ENCODE results near the gene MDFIC. TPM values are rescaled to one million over a fixed set of nuclear protein-coding genes. Genes with fewer than 3 reads are reported as not detected.

The MDFIC gene
- polyA plus RNA-seq, 1 donor (not counting 4 experiments of a cell fraction or from before 2014, with no cell fraction given), result 8.5 TPM

DNA sequence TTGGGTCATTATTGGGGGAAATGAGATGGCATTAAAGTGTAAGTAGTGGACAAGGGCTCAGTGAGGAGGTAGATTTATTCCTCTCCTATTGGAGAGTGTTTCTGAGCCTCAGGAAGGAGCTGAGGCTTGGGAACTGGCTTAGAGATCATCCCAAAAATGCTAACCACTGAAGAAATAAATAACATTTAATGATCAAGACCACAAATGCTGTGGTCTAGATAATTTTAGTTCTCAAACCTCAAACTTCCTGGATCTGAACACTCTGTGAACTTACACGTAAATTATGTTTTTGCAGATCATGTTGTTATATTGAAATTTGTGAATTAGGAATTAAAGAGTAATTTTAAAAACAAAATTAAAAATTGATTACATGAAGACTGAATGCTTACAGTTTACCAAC is 27.3 kb downstream of the MDFIC start:
- no peaks in the 10 kb centered on the region for H3K4me1 ChIP-seq (ENCODE audit: control insufficient read depth, extremely low read depth, insufficient read depth, low read length)
- dilution Hi-C loops (cut with MboI; ENCODE audit: extremely low pct_ligation_motif_present, low sequenced_read_pairs), result no loop called here
- no peaks in the 10 kb centered on the region for H3K27me3 ChIP-seq (ENCODE audit: control insufficient read depth, extremely low read depth, insufficient read depth, low read length)
- DNase-seq (ENCODE audit: low read depth, low spot score), result no peak
- H3K4me2 ChIP-seq (ENCODE audit: control insufficient read depth, extremely low read depth, insufficient read depth, low read depth, low read length), result no peak overlapping the region
- TF ChIP-seq, protein P1, sequence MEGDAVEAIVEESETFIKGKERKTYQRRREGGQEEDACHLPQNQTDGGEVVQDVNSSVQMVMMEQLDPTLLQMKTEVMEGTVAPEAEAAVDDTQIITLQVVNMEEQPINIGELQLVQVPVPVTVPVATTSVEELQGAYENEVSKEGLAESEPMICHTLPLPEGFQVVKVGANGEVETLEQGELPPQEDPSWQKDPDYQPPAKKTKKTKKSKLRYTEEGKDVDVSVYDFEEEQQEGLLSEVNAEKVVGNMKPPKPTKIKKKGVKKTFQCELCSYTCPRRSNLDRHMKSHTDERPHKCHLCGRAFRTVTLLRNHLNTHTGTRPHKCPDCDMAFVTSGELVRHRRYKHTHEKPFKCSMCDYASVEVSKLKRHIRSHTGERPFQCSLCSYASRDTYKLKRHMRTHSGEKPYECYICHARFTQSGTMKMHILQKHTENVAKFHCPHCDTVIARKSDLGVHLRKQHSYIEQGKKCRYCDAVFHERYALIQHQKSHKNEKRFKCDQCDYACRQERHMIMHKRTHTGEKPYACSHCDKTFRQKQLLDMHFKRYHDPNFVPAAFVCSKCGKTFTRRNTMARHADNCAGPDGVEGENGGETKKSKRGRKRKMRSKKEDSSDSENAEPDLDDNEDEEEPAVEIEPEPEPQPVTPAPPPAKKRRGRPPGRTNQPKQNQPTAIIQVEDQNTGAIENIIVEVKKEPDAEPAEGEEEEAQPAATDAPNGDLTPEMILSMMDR (optimal IDR thresholded peaks at IDR 0.05 in 1 of 3, IDR thresholded peaks at IDR 0.05 in 1 of 3, conservative IDR thresholded peaks at IDR 0.05 in 1 of 3; ENCODE audit: extremely low read depth in 1 of 3, insufficient read depth in 2 of 3, low read length in 3 of 3), result no peak
- no peak for TF ChIP-seq EZH2 (IDR thresholded peaks at IDR 0.05; ENCODE audit: low read length)
- H3K79me2 ChIP-seq (ENCODE audit: control insufficient read depth, insufficient read depth, low read length), result no peaks in the 10 kb centered on the region
- no peak overlapping the region for H3K27ac ChIP-seq (ENCODE audit: control insufficient read depth, insufficient read depth, low read length)
- H3K4me3 ChIP-seq (ENCODE audit: control insufficient read depth in 2 of 3, extremely low read depth in 1 of 3, insufficient read depth in 2 of 3, low read depth in 1 of 3, low read length in 3 of 3), result no peak overlapping the region
- H3K36me3 ChIP-seq (ENCODE audit: control insufficient read depth in 2 of 2, extremely low read depth in 1 of 2, insufficient read depth in 2 of 2, low read length in 2 of 2), result no peaks in the 10 kb centered on the region
- no peak overlapping the region for H2AFZ ChIP-seq (ENCODE audit: control insufficient read depth, low read length)
- FAIRE-seq, result no peak
- no peak overlapping the region for H3K9ac ChIP-seq (ENCODE audit: control insufficient read depth, extremely low read depth, insufficient read depth, low read length)
- H3K9me3 ChIP-seq (ENCODE audit: control insufficient read depth, low read depth, low read length), result no peaks in the 10 kb centered on the region
- H4K20me1 ChIP-seq (ENCODE audit: control insufficient read depth, extremely low read depth, insufficient read depth, low read length), result no peaks in the 10 kb centered on the region
- no peaks in the 10 kb centered on the region for H3K9me1 ChIP-seq (ENCODE audit: control insufficient read depth, extremely low read depth, insufficient read depth, low read length)

DNA sequence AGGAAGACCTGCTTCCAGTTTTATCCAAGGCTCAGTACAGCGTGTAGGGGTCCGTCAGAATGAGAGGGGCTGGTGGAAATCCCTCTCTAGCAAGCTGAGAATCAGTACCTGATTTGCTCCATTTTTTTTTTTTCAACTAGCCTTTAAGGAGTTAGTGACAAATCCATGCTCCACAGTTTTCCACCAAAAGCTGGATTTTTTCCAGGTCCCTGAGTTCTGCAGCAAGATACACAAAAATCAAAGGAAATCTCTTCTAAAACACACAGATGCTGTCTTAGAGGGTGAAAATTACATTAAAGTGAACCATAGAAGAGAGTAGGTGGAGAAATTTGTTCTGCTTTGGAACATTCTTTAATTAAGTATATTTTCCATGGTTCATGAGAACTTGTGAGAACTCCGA is 30.4 kb downstream of the MDFIC start:
- no peaks in the 10 kb centered on the region for H3K79me2 ChIP-seq (ENCODE audit: control insufficient read depth, insufficient read depth, low read length)
- no peaks in the 10 kb centered on the region for H3K9me1 ChIP-seq (ENCODE audit: control insufficient read depth, extremely low read depth, insufficient read depth, low read length)
- no peak overlapping the region for H3K27ac ChIP-seq (ENCODE audit: control insufficient read depth, insufficient read depth, low read length)
- dilution Hi-C loops (cut with MboI; ENCODE audit: extremely low pct_ligation_motif_present, low sequenced_read_pairs), result no loop called here
- H3K27me3 ChIP-seq (ENCODE audit: control insufficient read depth, extremely low read depth, insufficient read depth, low read length), result no peaks in the 10 kb centered on the region
- no peaks in the 10 kb centered on the region for H3K4me1 ChIP-seq (ENCODE audit: control insufficient read depth, extremely low read depth, insufficient read depth, low read length)
- H3K9me3 ChIP-seq (ENCODE audit: control insufficient read depth, low read depth, low read length), result no peaks in the 10 kb centered on the region
- DNase-seq (ENCODE audit: low read depth, low spot score), result no peak
- no peak overlapping the region for H3K4me3 ChIP-seq (ENCODE audit: control insufficient read depth in 2 of 3, extremely low read depth in 1 of 3, insufficient read depth in 2 of 3, low read depth in 1 of 3, low read length in 3 of 3)
- no peaks in the 10 kb centered on the region for H3K36me3 ChIP-seq (ENCODE audit: control insufficient read depth in 2 of 2, extremely low read depth in 1 of 2, insufficient read depth in 2 of 2, low read length in 2 of 2)
- H2AFZ ChIP-seq (ENCODE audit: control insufficient read depth, low read length), result no peak overlapping the region
- TF ChIP-seq, protein P1 (optimal IDR thresholded peaks at IDR 0.05 in 1 of 3, IDR thresholded peaks at IDR 0.05 in 1 of 3, conservative IDR thresholded peaks at IDR 0.05 in 1 of 3; ENCODE audit: extremely low read depth in 1 of 3, insufficient read depth in 2 of 3, low read length in 3 of 3), result no peak
- H4K20me1 ChIP-seq (ENCODE audit: control insufficient read depth, extremely low read depth, insufficient read depth, low read length), result no peaks in the 10 kb centered on the region
- no peak overlapping the region for H3K4me2 ChIP-seq (ENCODE audit: control insufficient read depth, extremely low read depth, insufficient read depth, low read depth, low read length)
- no peak overlapping the region for H3K9ac ChIP-seq (ENCODE audit: control insufficient read depth, extremely low read depth, insufficient read depth, low read length)
- FAIRE-seq, result no peak

Data from keratinocyte (primary cell).